ENCODE data around the gene NUB1. TPM values are rescaled to one million over a fixed set of nuclear protein-coding genes. Genes with fewer than 3 reads are reported as not detected.

NUB1 gene
- total RNA-seq, 1 donor from 2014 or later, result 41.5 TPM

DNA sequence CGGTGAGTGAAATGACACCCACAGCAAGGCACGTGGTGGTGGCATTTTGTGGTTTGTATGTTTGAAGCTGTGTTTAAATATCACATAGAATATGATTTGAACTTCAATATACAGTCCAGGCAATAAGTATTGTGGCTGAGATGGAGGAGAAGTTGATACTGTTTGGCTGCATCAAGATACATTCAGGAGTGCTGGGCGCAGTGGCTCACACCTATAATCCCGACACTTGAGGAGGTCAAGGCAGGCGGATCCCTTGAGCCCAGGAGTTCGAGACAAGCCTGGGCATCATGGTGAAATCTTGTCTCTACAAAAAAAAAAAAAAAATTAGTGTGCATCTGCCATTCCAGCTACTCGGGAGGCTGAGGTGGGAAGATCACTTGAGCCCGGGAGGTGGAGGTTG, 35.2 kb upstream of the NUB1 start:
- H3K9me3 Mint-ChIP-seq (ENCODE audit: unreplicated experiment), result no peaks in the 10 kb centered on the region
- H3K27me3 Mint-ChIP-seq (ENCODE audit: unreplicated experiment), result peaks cover 6% of the 10 kb centered on the region
- DNase-seq (ENCODE audit: low spot score), result no peak
- H3K4me1 Mint-ChIP-seq (ENCODE audit: unreplicated experiment), result peaks cover 8% of the 10 kb centered on the region
- H3K4me3 Mint-ChIP-seq (ENCODE audit: unreplicated experiment), result no peak overlapping the region
- no peaks in the 10 kb centered on the region for H3K36me3 Mint-ChIP-seq (ENCODE audit: low read depth, unreplicated experiment)
- no peak overlapping the region for H3K27ac Mint-ChIP-seq (ENCODE audit: unreplicated experiment)
- TF ChIP-seq CTCF (IDR thresholded peaks at IDR 0.05; ENCODE audit: unreplicated experiment), result no peak

- no peak for DNase-seq (ENCODE audit: low spot score)
- H3K27me3 Mint-ChIP-seq (ENCODE audit: unreplicated experiment), result peaks cover 5% of the 10 kb centered on the region
- H3K27ac Mint-ChIP-seq (ENCODE audit: unreplicated experiment), result no peak overlapping the region
- no peaks in the 10 kb centered on the region for H3K9me3 Mint-ChIP-seq (ENCODE audit: unreplicated experiment)
- H3K4me1 Mint-ChIP-seq (ENCODE audit: unreplicated experiment), result peaks cover 8% of the 10 kb centered on the region
- no peak for TF ChIP-seq CTCF (IDR thresholded peaks at IDR 0.05; ENCODE audit: unreplicated experiment)
- H3K4me3 Mint-ChIP-seq (ENCODE audit: unreplicated experiment), result no peak overlapping the region
- H3K36me3 Mint-ChIP-seq (ENCODE audit: low read depth, unreplicated experiment), result no peaks in the 10 kb centered on the region
Observed at GRCh38 chr7:151306860-151307259, 34.8 kb upstream of the NUB1 start.

- H3K27ac Mint-ChIP-seq (ENCODE audit: unreplicated experiment), result no peak overlapping the region
- TF ChIP-seq CTCF (IDR thresholded peaks at IDR 0.05; ENCODE audit: unreplicated experiment), result no peak
- no peaks in the 10 kb centered on the region for H3K36me3 Mint-ChIP-seq (ENCODE audit: low read depth, unreplicated experiment)
Observed at GRCh38 chr7:151307536-151307935, 34.1 kb upstream of the NUB1 start.

GRCh38 chr7:151308256-151308655, 33.4 kb upstream of the NUB1 start:
- H3K36me3 Mint-ChIP-seq (ENCODE audit: low read depth, unreplicated experiment), result no peaks in the 10 kb centered on the region
- H3K4me1 Mint-ChIP-seq (ENCODE audit: unreplicated experiment), result peaks cover 8% of the 10 kb centered on the region
- no peak overlapping the region for H3K4me3 Mint-ChIP-seq (ENCODE audit: unreplicated experiment)
- no peak for TF ChIP-seq CTCF (IDR thresholded peaks at IDR 0.05; ENCODE audit: unreplicated experiment)
- H3K27ac Mint-ChIP-seq (ENCODE audit: unreplicated experiment), result no peak overlapping the region
- peaks cover 3% of the 10 kb centered on the region for H3K27me3 Mint-ChIP-seq (ENCODE audit: unreplicated experiment)
- H3K9me3 Mint-ChIP-seq (ENCODE audit: unreplicated experiment), result no peaks in the 10 kb centered on the region
- no peak for DNase-seq (ENCODE audit: low spot score)

More at GRCh38 chr7:151307536-151307935, 34.1 kb upstream of the NUB1 start:
- no peaks in the 10 kb centered on the region for H3K9me3 Mint-ChIP-seq (ENCODE audit: unreplicated experiment)
- peaks cover 3% of the 10 kb centered on the region for H3K27me3 Mint-ChIP-seq (ENCODE audit: unreplicated experiment)
- H3K4me3 Mint-ChIP-seq (ENCODE audit: unreplicated experiment), result no peak overlapping the region
- H3K4me1 Mint-ChIP-seq (ENCODE audit: unreplicated experiment), result peaks cover 8% of the 10 kb centered on the region
- no peak for DNase-seq (ENCODE audit: low spot score)

GRCh38 chr7:151308791-151309190, 32.8 kb upstream of the NUB1 start:
- H3K27me3 Mint-ChIP-seq (ENCODE audit: unreplicated experiment), result peaks cover 3% of the 10 kb centered on the region
- H3K4me1 Mint-ChIP-seq (ENCODE audit: unreplicated experiment), result peaks cover 8% of the 10 kb centered on the region
- no peak overlapping the region for H3K27ac Mint-ChIP-seq (ENCODE audit: unreplicated experiment)
- no peaks in the 10 kb centered on the region for H3K36me3 Mint-ChIP-seq (ENCODE audit: low read depth, unreplicated experiment)
- H3K9me3 Mint-ChIP-seq (ENCODE audit: unreplicated experiment), result no peaks in the 10 kb centered on the region
- H3K4me3 Mint-ChIP-seq (ENCODE audit: unreplicated experiment), result no peak overlapping the region
- DNase-seq (ENCODE audit: low spot score), result no peak
- TF ChIP-seq CTCF (IDR thresholded peaks at IDR 0.05; ENCODE audit: unreplicated experiment), result no peak

All from endothelial cell (in vitro differentiated cells).